HEK293 (cell line): ENCODE results near the gene POR.

ENCODE experiments used
- KLF10 ChIP-seq: fragments of 450-650 bp; IDR thresholded peaks from 2 replicates; pipeline ENCODE4 v1.5.1; 2018; ENCODE audit warnings: missing biosample characterization, mild to moderate bottlenecking, missing genetic modification characterization
- OVOL3 ChIP-seq: fragments of 450-650 bp; formaldehyde crosslinking; IDR thresholded peaks from 2 replicates; pipeline ENCODE4 v1.5.1; 2016; ENCODE audit warnings: missing biosample characterization, missing genetic modification characterization
- PRDM10 ChIP-seq: fragments of 450-650 bp; formaldehyde crosslinking; IDR thresholded peaks from 2 replicates; pipeline ENCODE4 v1.5.1; 2016; ENCODE audit warnings: missing biosample characterization, missing genetic modification characterization
- SETDB1 ChIP-seq: IDR thresholded peaks from one replicate; pipeline ENCODE4 v1.6.1; 2017; ENCODE audit warnings: mild to moderate bottlenecking, low read length, moderate library complexity, mixed read lengths; ENCODE audit not compliant: insufficient read length
- SP2 ChIP-seq: fragments of 450-650 bp; formaldehyde crosslinking; IDR thresholded peaks from 2 replicates; pipeline ENCODE4 v1.5.1; 2016; ENCODE audit warnings: missing biosample characterization, missing genetic modification characterization
- ZBTB1 ChIP-seq: fragments of 450-650 bp; formaldehyde crosslinking; IDR thresholded peaks from 2 replicates; pipeline ENCODE4 v1.5.1; 2016; ENCODE audit warnings: missing biosample characterization, missing genetic modification characterization
- ZFP3 ChIP-seq: fragments of 450-650 bp; formaldehyde crosslinking; IDR thresholded peaks from 2 replicates; pipeline ENCODE4 v1.5.1; 2016; ENCODE audit warnings: low read depth, missing biosample characterization, missing genetic modification characterization
- ZFP37 ChIP-seq: fragments of 450-650 bp; formaldehyde crosslinking; IDR thresholded peaks from 2 replicates; pipeline ENCODE4 v1.5.1; 2016; ENCODE audit warnings: missing biosample characterization, missing genetic modification characterization
- ZNF121 ChIP-seq: fragments of 450-650 bp; formaldehyde crosslinking; IDR thresholded peaks from 2 replicates; pipeline ENCODE4 v1.5.1; 2016; ENCODE audit warnings: missing biosample characterization, missing genetic modification characterization
- ZNF146 ChIP-seq: fragments of 450-650 bp; formaldehyde crosslinking; IDR thresholded peaks from 2 replicates; pipeline ENCODE4 v1.5.1; 2016; ENCODE audit warnings: missing biosample characterization, missing genetic modification characterization
- ZNF2 ChIP-seq: fragments of 450-650 bp; formaldehyde crosslinking; IDR thresholded peaks from 2 replicates; pipeline ENCODE4 v1.5.1; 2016; ENCODE audit warnings: missing biosample characterization, missing genetic modification characterization
- ZNF248 ChIP-seq: fragments of 450-650 bp; formaldehyde crosslinking; IDR thresholded peaks from 2 replicates; pipeline ENCODE4 v1.5.1; 2017; ENCODE audit warnings: missing biosample characterization, missing genetic modification characterization
- ZNF26 ChIP-seq: fragments of 450-650 bp; formaldehyde crosslinking; IDR thresholded peaks from 2 replicates; pipeline ENCODE4 v1.5.1; 2016; ENCODE audit warnings: missing biosample characterization, missing genetic modification characterization
- ZNF37A ChIP-seq: fragments of 450-650 bp; IDR thresholded peaks from 2 replicates; pipeline ENCODE4 v1.5.1; 2018; ENCODE audit warnings: missing biosample characterization, missing genetic modification characterization
- ZNF394 ChIP-seq: fragments of 450-650 bp; formaldehyde crosslinking; IDR thresholded peaks from 2 replicates; pipeline ENCODE4 v1.5.1; 2016; ENCODE audit warnings: missing biosample characterization, missing genetic modification characterization, mild to moderate bottlenecking, moderate library complexity, borderline replicate concordance
- ZNF48 ChIP-seq: fragments of 450-650 bp; formaldehyde crosslinking; IDR thresholded peaks from 2 replicates; pipeline ENCODE4 v1.5.1; 2016; ENCODE audit warnings: missing biosample characterization, missing genetic modification characterization
- ZNF585B ChIP-seq: fragments of 450-650 bp; formaldehyde crosslinking; IDR thresholded peaks from 2 replicates; pipeline ENCODE4 v1.5.1; 2016; ENCODE audit warnings: missing biosample characterization, missing genetic modification characterization
- ZNF600 ChIP-seq: fragments of 450-650 bp; formaldehyde crosslinking; IDR thresholded peaks from 2 replicates; pipeline ENCODE4 v1.5.1; 2016; ENCODE audit warnings: missing biosample characterization, missing genetic modification characterization
- ZSCAN30 ChIP-seq: fragments of 450-650 bp; IDR thresholded peaks from 2 replicates; pipeline ENCODE4 v1.5.1; 2018; ENCODE audit warnings: missing biosample characterization, mild to moderate bottlenecking, missing genetic modification characterization, moderate library complexity
- TF ChIP-seq, protein P1 (sequence below): fragments of 450-650 bp; formaldehyde crosslinking; IDR thresholded peaks from 2 replicates; pipeline ENCODE4 v1.5.1; 2016; ENCODE audit warnings: missing biosample characterization, missing genetic modification characterization
- TF ChIP-seq, protein P2 (sequence below): fragments of 450-650 bp; formaldehyde crosslinking; conservative IDR thresholded peaks from 2 replicates; pipeline ENCODE4 v1.5.1; 2016; ENCODE audit warnings: low read depth, missing biosample characterization, missing genetic modification characterization
- TF ChIP-seq, protein P3 (sequence below): fragments of 450-650 bp; formaldehyde crosslinking; IDR thresholded peaks from 2 replicates; pipeline ENCODE4 v1.5.1; 2017; ENCODE audit warnings: missing biosample characterization, missing genetic modification characterization
- TF ChIP-seq, protein P4 (sequence below): fragments of 450-650 bp; formaldehyde crosslinking; optimal IDR thresholded peaks from 2 replicates; pipeline ENCODE3; 2016; ENCODE audit warnings: missing biosample characterization, mild to moderate bottlenecking, missing genetic modification characterization

Gene POR

GRCh38 chr7:75878769-75879611 lies 36.0 kb upstream of the POR start, which contains the start of gene RHBDD2 (continued):
- TF ChIP-seq SP2 (tag by site-specific recombination) = peak; percentile 62
- TF ChIP-seq ZSCAN30 (tag by site-specific recombination) = peak; percentile 81; the same call in 1 of the 2 replicates
- TF ChIP-seq, protein P1, sequence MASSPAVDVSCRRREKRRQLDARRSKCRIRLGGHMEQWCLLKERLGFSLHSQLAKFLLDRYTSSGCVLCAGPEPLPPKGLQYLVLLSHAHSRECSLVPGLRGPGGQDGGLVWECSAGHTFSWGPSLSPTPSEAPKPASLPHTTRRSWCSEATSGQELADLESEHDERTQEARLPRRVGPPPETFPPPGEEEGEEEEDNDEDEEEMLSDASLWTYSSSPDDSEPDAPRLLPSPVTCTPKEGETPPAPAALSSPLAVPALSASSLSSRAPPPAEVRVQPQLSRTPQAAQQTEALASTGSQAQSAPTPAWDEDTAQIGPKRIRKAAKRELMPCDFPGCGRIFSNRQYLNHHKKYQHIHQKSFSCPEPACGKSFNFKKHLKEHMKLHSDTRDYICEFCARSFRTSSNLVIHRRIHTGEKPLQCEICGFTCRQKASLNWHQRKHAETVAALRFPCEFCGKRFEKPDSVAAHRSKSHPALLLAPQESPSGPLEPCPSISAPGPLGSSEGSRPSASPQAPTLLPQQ (tag by site-specific recombination) = peak; percentile 59
- no peak for TF ChIP-seq KLF10
- no peak for TF ChIP-seq OVOL3
- TF ChIP-seq ZNF37A (tag by site-specific recombination) = no peak
- TF ChIP-seq SETDB1 = no peak
- no peak; the same call in 1 of the 2 replicates for TF ChIP-seq ZNF394 (tag by site-specific recombination)
- TF ChIP-seq ZNF121 (tag by site-specific recombination) = no peak
- TF ChIP-seq ZNF48 = no peak
- TF ChIP-seq ZNF146 (tag by site-specific recombination) = no peak
- TF ChIP-seq, protein P2, sequence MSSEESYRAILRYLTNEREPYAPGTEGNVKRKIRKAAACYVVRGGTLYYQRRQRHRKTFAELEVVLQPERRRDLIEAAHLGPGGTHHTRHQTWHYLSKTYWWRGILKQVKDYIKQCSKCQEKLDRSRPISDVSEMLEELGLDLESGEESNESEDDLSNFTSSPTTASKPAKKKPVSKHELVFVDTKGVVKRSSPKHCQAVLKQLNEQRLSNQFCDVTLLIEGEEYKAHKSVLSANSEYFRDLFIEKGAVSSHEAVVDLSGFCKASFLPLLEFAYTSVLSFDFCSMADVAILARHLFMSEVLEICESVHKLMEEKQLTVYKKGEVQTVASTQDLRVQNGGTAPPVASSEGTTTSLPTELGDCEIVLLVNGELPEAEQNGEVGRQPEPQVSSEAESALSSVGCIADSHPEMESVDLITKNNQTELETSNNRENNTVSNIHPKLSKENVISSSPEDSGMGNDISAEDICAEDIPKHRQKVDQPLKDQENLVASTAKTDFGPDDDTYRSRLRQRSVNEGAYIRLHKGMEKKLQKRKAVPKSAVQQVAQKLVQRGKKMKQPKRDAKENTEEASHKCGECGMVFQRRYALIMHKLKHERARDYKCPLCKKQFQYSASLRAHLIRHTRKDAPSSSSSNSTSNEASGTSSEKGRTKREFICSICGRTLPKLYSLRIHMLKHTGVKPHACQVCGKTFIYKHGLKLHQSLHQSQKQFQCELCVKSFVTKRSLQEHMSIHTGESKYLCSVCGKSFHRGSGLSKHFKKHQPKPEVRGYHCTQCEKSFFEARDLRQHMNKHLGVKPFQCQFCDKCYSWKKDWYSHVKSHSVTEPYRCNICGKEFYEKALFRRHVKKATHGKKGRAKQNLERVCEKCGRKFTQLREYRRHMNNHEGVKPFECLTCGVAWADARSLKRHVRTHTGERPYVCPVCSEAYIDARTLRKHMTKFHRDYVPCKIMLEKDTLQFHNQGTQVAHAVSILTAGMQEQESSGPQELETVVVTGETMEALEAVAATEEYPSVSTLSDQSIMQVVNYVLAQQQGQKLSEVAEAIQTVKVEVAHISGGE (tag by site-specific recombination) = peak; percentile 57; the same call in 1 of the 2 replicates
- no peak for TF ChIP-seq ZBTB1 (tag by site-specific recombination)
- peak; percentile 68 for TF ChIP-seq ZNF600
- TF ChIP-seq, protein P3, sequence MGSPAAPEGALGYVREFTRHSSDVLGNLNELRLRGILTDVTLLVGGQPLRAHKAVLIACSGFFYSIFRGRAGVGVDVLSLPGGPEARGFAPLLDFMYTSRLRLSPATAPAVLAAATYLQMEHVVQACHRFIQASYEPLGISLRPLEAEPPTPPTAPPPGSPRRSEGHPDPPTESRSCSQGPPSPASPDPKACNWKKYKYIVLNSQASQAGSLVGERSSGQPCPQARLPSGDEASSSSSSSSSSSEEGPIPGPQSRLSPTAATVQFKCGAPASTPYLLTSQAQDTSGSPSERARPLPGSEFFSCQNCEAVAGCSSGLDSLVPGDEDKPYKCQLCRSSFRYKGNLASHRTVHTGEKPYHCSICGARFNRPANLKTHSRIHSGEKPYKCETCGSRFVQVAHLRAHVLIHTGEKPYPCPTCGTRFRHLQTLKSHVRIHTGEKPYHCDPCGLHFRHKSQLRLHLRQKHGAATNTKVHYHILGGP = no peak
- peak; percentile 88 for TF ChIP-seq ZFP37 (tag by site-specific recombination)
- TF ChIP-seq PRDM10 = peak; percentile 86
- TF ChIP-seq ZNF585B (tag by site-specific recombination) = no peak
- TF ChIP-seq ZNF248 (tag by site-specific recombination) = no peak
- TF ChIP-seq ZNF26 = no peak
- TF ChIP-seq, protein P4, sequence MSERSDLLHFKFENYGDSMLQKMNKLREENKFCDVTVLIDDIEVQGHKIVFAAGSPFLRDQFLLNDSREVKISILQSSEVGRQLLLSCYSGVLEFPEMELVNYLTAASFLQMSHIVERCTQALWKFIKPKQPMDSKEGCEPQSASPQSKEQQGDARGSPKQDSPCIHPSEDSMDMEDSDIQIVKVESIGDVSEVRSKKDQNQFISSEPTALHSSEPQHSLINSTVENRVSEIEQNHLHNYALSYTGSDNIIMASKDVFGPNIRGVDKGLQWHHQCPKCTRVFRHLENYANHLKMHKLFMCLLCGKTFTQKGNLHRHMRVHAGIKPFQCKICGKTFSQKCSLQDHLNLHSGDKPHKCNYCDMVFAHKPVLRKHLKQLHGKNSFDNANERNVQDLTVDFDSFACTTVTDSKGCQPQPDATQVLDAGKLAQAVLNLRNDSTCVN (tag by site-specific recombination) = peak; percentile 76
- no peak for TF ChIP-seq ZFP3 (tag by site-specific recombination)
- peak; percentile 54 for TF ChIP-seq ZNF2 (tag by site-specific recombination)
